ACC112 (cell line): ENCODE data around the gene IL17B.
A peak's percentile ranks its signal among the peaks of the same experiment; 100 is the strongest.

ENCODE experiments used
- H2AFZ ChIP-seq: fragments of 200-600 bp; sonication (generic); one replicate; pipeline ENCODE4 v1.6.0; 2017; ENCODE audit warnings: antibody characterized with exemption, low read length; ENCODE audit not compliant: unreplicated experiment
- H3K27ac ChIP-seq: fragments of 200-600 bp; sonication (generic); 2 replicates; pipeline ENCODE4 v1.5.1; 2014; ENCODE audit warnings: low read depth, mild to moderate bottlenecking, antibody characterized with exemption, low read length, moderate library complexity
- H3K27me3 ChIP-seq: fragments of 200-600 bp; sonication (generic); 2 replicates; pipeline ENCODE4 v1.6.1; 2014; ENCODE audit warnings: mild to moderate bottlenecking, antibody characterized with exemption, low read length, moderate library complexity, mixed read lengths; ENCODE audit not compliant: insufficient read depth
- H3K36me3 ChIP-seq: fragments of 200-600 bp; sonication (generic); 2 replicates; pipeline ENCODE4 v1.6.1; 2016; ENCODE audit warnings: mild to moderate bottlenecking, antibody characterized with exemption, low read length, moderate library complexity, mixed read lengths; ENCODE audit not compliant: insufficient read depth
- H3K4me1 ChIP-seq: fragments of 200-600 bp; sonication (generic); one replicate; pipeline ENCODE4 v1.6.1; 2016; ENCODE audit warnings: low read length, mixed read lengths; ENCODE audit not compliant: insufficient read depth, unreplicated experiment, control insufficient read depth
- H3K4me3 ChIP-seq: fragments of 200-600 bp; sonication (generic); 2 replicates; pipeline ENCODE4 v1.5.1; 2014; ENCODE audit warnings: mild to moderate bottlenecking, low read depth, low read length
- H3K79me2 ChIP-seq: fragments of 200-600 bp; sonication (generic); one replicate; pipeline ENCODE4 v1.6.0; 2016; ENCODE audit warnings: low read length; ENCODE audit not compliant: control insufficient read depth, unreplicated experiment, insufficient read depth

IL17B gene

DNA sequence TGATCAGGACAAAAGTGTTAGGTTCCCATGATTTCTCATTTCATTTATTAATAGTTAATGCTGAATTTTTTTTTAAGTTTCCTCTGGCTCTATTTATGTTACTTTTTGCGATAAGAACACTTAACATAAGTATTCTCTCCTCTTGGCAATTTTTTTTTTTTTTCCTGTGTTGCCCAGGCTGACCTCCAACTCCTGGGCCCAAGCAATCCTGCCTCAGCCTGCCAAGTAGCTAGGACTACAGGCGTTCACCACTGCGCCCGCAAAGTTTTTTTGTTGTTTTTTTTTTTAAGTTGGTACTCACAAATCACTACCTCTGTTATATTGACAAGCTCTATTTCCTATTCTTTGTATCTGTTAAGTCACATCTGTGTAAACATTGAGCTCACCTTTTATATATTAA is 26.9 kb downstream of the IL17B start:
- Histone ChIP-seq H3K79me2 (peaks cover 16% of the 10 kb centered on the region), H2AFZ (no peak overlapping the region), H3K4me1 (peaks cover 13% of the 10 kb centered on the region), H3K4me3 (no peak overlapping the region), H3K27ac (no peak overlapping the region), H3K36me3 (peaks cover 39% of the 10 kb centered on the region), H3K27me3 (no peaks in the 10 kb centered on the region)

DNA sequence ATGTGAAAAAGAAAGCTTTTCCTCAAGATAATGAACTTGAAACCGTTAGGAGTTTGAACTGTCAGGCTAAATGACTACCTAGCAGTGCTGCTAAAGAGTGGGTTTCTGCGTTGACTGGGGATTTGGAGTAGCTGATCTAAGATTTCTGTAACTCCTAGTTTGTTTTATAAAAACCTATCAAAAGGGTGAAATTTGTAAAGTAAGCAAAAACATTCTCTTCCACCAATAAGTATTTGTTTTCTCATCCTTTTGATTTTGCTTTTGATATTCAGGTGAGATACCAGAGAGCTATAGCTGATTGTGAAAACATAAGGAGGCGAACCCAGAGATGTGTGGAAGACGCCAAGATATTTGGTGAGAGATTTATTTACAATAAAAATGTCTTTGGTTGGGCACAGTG is 29.7 kb downstream of the IL17B start:
- Histone ChIP-seq H3K79me2 (peaks cover 32% of the 10 kb centered on the region), H3K4me1 (peaks cover 13% of the 10 kb centered on the region), H3K27ac (no peak overlapping the region), H2AFZ (no peak overlapping the region), H3K4me3 (no peak overlapping the region), H3K36me3 (peaks cover 39% of the 10 kb centered on the region), H3K27me3 (no peaks in the 10 kb centered on the region)

DNA sequence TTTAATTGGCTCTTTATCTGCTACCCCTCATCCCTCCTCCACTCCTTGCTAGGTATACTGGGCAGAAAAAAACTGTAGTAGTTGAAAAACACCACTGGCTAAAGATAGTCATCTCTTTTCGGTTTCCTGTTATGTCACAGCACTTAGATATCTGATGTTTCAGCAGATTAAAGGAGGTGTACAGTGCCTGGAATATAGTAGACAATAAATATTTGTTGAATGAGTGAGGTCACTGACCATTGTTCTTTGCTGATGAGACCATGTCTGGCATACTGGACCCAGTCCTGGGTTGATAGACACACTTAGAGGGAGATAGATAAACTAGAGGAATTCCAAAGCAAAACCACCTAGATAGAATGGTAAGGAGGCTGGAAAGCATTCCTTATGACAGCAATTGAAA is 30.6 kb downstream of the IL17B start:
- Histone ChIP-seq H3K36me3 (peaks cover 39% of the 10 kb centered on the region), H3K4me1 (peaks cover 13% of the 10 kb centered on the region), H3K4me3 (no peak overlapping the region), H2AFZ (no peak overlapping the region), H3K27ac (no peak overlapping the region), H3K27me3 (no peaks in the 10 kb centered on the region), H3K79me2 (peaks cover 32% of the 10 kb centered on the region)

DNA sequence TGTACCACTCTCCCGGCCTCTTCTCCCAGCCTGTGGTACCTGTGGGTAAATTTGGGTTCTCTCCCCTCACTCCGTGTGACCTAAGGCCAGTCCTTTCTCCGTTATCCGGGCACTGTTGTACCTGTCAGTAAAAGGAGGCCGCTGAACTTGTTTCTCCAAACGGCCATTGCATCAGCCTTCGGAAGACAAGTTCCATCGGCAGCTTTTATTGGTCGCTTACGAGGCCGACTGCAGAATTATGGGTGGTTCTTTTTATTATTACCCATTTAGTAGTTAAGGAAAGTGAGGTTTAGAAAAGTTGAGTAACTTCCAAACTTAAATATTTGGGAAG is 33.2 kb downstream of the IL17B start:
- Histone ChIP-seq H3K36me3 (peaks cover 17% of the 10 kb centered on the region), H3K79me2 (peaks cover 32% of the 10 kb centered on the region), H3K4me3 (peak overlapping the region; percentile 93), H3K27ac (peak overlapping the region; percentile 51), H3K27me3 (no peaks in the 10 kb centered on the region), H3K4me1 (peaks cover 13% of the 10 kb centered on the region), H2AFZ (peak overlapping the region; percentile 61)

DNA sequence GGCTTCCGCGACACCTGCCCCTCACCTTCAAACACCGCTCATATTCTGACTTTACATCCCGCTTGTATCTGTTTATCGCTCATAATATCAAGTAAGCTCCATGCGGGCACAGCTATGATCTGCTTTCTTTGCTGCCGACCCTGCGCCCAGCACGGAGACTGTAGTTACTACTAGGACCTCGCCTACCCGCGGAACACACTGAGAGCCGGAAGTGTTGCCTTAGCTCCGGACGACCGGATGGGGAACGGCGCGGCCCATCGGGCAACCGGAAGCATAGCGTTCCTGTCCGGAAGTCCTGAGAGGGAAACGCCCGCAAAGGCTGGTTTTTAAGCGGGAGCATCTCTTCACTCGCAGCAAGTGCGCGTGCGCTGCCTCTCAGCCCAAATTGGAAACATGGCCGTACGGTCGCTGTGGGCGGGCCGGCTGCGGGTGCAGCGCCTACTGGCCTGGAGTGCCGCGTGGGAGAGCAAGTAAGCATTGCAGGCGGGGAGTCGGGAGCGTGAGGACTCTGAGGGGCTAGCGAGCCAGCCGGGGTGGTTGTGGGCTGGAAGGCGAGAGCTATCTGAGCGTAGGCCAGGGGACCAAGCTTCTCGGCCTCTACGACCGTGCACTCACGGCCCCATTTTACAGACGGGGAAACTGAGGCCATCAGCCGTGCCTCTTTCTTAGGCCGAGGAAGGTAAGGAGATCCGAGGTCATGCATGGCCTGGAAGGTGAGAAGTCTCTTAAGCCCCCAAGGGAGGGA is 33.8 kb downstream of the IL17B start, which contains the start of gene GRPEL2:
Gene GRPEL2, plus strand, starts transcription at position 353 of the 745 bp plus-strand sequence. Its CDS starts 41 bp downstream, at position 394.
- peaks cover 13% of the 10 kb centered on the region for H3K36me3 ChIP-seq
- peak within 1 kb of the TSS; percentile 95 for H2AFZ ChIP-seq
- peak within 1 kb of the TSS; percentile 51 for H3K27ac ChIP-seq
- H3K27me3 ChIP-seq = no peaks in the 10 kb centered on the region
- H3K4me1 ChIP-seq = peaks cover 13% of the 10 kb centered on the region
- peak within 1 kb of the TSS; percentile 93 for H3K4me3 ChIP-seq
- peaks cover 30% of the 10 kb centered on the region for H3K79me2 ChIP-seq

DNA sequence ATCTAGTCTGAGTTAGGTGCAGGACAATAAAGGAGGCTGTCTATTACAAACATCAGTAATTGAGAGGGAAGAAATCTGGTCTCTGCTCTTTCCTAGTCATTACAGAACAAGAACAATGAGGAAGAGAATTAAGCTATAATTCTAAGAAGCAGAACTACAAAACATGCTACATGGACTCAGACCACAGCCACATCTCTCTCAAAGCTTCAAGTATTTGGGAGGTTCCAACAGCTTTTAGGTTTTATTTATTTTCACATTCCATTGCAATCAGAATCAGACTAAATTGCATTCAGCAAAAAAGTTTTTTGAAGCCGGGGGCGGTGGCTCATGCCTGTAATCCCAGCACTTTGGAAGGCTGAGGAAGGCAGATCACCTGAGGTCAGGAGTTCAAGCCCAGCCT is 34.9 kb downstream of the IL17B start:
- Histone ChIP-seq H3K27ac (no peak overlapping the region), H3K79me2 (peaks cover 27% of the 10 kb centered on the region), H2AFZ (no peak overlapping the region), H3K4me3 (no peak overlapping the region; the same call in 1 of the 2 replicates), H3K4me1 (peaks cover 13% of the 10 kb centered on the region), H3K27me3 (no peaks in the 10 kb centered on the region), H3K36me3 (peaks cover 1% of the 10 kb centered on the region; the same call in 1 of the 2 replicates)

DNA sequence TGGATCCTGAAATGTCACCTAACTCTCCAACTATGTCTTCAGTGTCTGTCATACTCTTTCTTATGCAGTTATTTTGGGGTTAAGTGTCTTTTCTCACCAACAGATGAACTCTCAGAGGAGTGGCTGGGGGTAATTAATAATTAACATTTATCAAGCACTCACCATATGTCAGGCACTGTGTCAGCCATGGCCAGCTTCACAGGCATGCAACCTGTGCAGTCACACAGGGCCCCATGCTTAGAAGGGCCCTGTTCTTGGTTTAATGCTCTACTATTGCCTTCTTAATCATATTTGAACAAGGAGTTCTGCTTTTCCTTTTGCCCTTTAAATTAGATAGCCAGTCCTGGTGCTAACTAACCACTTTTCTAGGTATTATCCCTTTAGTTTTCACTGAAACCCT is 37.2 kb downstream of the IL17B start:
- peaks cover 12% of the 10 kb centered on the region for H3K4me1 ChIP-seq
- no peaks in the 10 kb centered on the region for H3K36me3 ChIP-seq
- H3K27ac ChIP-seq = no peak overlapping the region
- no peak overlapping the region for H3K4me3 ChIP-seq
- no peak overlapping the region for H2AFZ ChIP-seq
- peaks cover 13% of the 10 kb centered on the region for H3K79me2 ChIP-seq
- H3K27me3 ChIP-seq = no peaks in the 10 kb centered on the region

DNA sequence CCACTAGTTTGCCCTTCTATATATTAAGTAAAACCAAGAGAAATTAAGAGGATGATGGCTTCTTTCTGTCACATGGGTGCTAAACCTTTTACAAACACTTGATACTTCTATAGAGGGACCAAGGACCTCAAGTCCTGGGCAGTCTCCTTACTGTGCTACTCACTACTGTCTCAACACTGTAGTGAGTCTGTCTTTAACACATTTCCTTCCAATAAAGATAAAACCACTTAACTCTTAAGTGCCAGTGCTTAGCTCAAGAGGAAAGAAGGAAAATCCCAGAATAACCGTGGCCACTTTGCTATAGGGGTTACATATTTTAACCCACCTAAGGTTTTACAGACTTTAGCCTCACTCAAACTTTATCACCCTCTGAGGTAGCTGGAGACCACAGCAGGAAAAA is 38.2 kb downstream of the IL17B start:
- H3K4me3 ChIP-seq = no peak overlapping the region
- H3K4me1 ChIP-seq = peaks cover 11% of the 10 kb centered on the region
- peaks cover 5% of the 10 kb centered on the region for H3K79me2 ChIP-seq
- no peak overlapping the region for H2AFZ ChIP-seq
- H3K27me3 ChIP-seq = no peaks in the 10 kb centered on the region
- no peak overlapping the region for H3K27ac ChIP-seq
- H3K36me3 ChIP-seq = peaks cover 4% of the 10 kb centered on the region; the same call in 1 of the 2 replicates

DNA sequence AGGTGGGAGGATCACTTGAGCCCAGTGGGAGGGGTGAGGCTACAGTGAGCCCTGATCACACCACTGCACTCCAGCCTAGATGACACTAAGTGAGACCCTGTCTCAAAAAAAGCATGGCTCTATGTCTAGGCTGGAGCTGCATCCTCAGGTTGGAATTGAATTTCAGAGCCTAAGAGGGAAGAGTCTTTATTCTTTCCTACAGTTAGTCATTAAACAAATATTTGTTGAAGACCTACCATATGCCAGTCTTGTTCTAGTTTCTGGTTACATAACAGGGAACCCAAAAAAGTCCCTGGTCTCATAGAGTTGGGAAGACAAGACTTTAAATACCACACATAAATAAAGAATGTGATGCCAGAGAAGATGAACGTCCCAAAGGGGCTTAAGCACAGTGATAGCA is 40.7 kb downstream of the IL17B start:
- Histone ChIP-seq H3K4me3 (no peak overlapping the region), H2AFZ (no peak overlapping the region), H3K4me1 (peaks cover 24% of the 10 kb centered on the region), H3K27me3 (no peaks in the 10 kb centered on the region), H3K27ac (no peak overlapping the region), H3K36me3 (peaks cover 8% of the 10 kb centered on the region; the same call in 1 of the 2 replicates), H3K79me2 (no peaks in the 10 kb centered on the region)

DNA sequence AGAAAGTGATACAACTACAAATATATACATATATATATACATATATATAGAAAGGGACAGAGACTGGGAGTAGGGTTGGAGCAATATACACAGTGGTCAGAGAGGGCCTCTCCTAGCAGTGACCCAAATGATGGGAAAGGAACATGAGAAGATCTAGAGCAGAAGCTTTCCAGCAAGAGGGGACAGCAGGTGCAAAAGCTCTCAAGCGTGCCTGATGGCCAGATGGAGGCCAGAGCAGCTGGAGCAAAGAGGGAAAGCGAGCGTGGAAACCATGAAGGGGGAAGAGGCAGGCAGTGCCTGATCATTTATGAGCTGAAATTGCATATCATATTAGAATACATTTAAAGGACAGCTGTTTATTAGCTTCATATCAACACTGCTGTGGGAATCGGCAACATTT is 41.4 kb downstream of the IL17B start:
- Histone ChIP-seq H3K27me3 (no peaks in the 10 kb centered on the region), H3K27ac (no peak overlapping the region), H3K4me3 (no peak overlapping the region), H3K79me2 (no peaks in the 10 kb centered on the region), H3K36me3 (peaks cover 8% of the 10 kb centered on the region; the same call in 1 of the 2 replicates), H2AFZ (no peak overlapping the region), H3K4me1 (peaks cover 28% of the 10 kb centered on the region)

DNA sequence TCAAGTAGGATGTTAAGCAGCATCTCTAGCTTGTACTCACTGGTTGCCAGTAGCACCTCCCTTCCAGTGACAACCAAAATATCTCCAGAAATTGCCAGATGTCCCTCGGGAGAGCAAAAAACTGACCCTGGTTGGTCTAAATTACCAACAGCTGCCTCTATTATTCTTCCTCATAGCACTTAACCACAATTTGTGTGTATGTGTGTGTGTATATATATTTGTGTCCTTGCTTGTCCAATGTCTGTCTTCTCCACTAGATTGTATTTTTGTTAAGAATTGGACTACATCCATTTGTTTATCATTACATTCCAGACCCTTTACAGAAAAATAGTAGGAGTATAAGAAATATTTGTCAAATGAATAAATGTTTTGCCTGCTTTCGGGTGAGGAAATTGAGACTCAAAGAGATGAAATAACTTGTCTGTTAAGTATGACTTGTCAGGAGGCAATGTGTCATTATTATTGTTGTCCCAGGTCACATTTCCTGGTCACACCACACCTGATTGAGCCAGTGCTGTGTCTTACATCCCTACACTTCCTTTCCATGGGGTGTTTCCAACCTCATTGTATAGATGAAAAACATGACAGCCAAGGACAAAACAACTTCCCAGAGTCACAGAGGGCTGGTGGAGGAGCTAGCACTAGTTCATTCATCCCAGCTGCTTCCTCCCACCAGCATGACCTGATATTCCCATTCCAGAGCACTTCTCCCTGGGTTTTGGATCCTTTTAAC is 45.2 kb downstream of the IL17B start:
- H3K36me3 ChIP-seq = peaks cover 8% of the 10 kb centered on the region; the same call in 1 of the 2 replicates
- H3K27ac ChIP-seq = peak overlapping the region; percentile 58
- no peaks in the 10 kb centered on the region for H3K79me2 ChIP-seq
- H3K27me3 ChIP-seq = no peaks in the 10 kb centered on the region
- no peak overlapping the region for H3K4me3 ChIP-seq
- H3K4me1 ChIP-seq = peaks cover 28% of the 10 kb centered on the region
- H2AFZ ChIP-seq = no peak overlapping the region
